HL-60 (cell line): ENCODE results near the gene USP24.

ENCODE experiments used
- DNase-seq, 2 experiments: peaks; one replicate each; pipeline ENCODE4 v3.0.0-alpha.2; 2010 to 2020; ENCODE audit warnings: low read depth in 1 of 2, low spot score in 1 of 2
- H3K27ac ChIP-seq: fragments of 250-450 bp; sonication (Bioruptor Pico); replicated peaks from 2 replicates; pipeline ENCODE4 v1.5.1; 2020; ENCODE audit warnings: mild to moderate bottlenecking, moderate library complexity
- H3K27me3 ChIP-seq: fragments of 250-450 bp; sonication (Bioruptor Pico); 2 replicates; pipeline ENCODE4 v1.5.1; 2021; ENCODE audit warnings: mild to moderate bottlenecking, moderate library complexity; ENCODE audit not compliant: insufficient read depth, poor library complexity, severe bottlenecking
- H3K4me3 ChIP-seq: replicated peaks from 2 replicates; pipeline ENCODE4 v1.5.1; 2011; ENCODE audit warnings: mild to moderate bottlenecking, control low read depth, low read length; ENCODE audit not compliant: insufficient read depth
- CTCF ChIP-seq: IDR thresholded peaks from one replicate; pipeline ENCODE4 v1.5.1; 2011; ENCODE audit warnings: low read length, control low read depth, inconsistent platforms; ENCODE audit not compliant: insufficient read depth
- GABPA ChIP-seq: IDR thresholded peaks from 2 replicates; pipeline ENCODE4 v1.6.1; 2012; ENCODE audit warnings: low read depth
- POLR2AphosphoS5 ChIP-seq: IDR thresholded peaks from 2 replicates; pipeline ENCODE4 v1.6.1; 2012; ENCODE audit warnings: low read depth
- SPI1 ChIP-seq: IDR thresholded peaks from 2 replicates; pipeline ENCODE4 v1.6.1; 2012; ENCODE audit warnings: low read depth, mild to moderate bottlenecking, borderline replicate concordance
- TF ChIP-seq, protein P1 (sequence below): IDR thresholded peaks from 2 replicates; pipeline ENCODE4 v1.6.1; 2012; ENCODE audit warnings: low read depth; ENCODE audit not compliant: insufficient replicate concordance

Gene USP24

DNA sequence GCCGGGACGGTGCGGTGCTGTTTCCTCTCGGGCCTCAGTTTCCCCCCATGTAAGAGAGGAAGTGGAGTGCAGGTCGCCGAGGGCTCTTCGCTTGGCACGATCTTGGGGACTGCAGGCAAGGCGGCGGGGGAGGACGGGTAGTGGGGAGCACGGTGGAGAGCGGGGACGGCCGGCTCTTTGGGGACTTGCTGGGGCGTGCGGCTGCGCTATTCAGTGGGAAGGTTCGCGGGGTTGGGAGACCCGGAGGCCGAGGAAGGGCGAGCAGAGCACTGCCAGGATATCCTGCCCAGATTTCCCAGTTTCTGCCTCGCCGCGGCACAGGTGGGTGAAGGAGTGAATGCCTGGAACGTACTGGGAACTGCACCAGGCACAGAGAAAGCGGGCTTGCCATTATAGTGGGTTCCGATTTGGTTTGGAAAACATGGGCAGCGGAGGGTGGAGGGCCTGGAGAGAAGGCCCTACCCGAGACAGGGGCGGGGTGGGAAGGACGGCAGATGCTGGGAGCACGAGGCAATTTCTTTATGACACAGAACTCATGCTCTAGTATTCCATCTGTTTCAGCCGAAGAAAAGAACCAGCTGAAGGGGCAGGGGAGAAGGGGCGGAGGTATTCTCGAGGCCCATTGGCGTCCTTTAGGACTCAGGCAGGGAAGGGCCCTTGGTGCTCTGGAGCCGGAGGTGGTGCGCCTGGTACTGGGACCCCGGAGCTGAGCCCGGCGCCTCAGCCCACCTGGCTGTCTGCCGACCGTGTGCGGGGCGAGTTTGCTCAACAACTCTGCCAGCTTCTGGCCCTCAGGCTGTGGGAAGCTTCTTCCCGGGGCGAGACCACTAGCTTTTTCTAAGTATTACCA lies 174.9 kb downstream of the USP24 start:
- peaks cover 40% of the 10 kb centered on the region for H3K27me3 ChIP-seq
- no peak overlapping the region for H3K27ac ChIP-seq
- no peak overlapping the region for H3K4me3 ChIP-seq
- DNase-seq = no peak
- no peak for TF ChIP-seq POLR2AphosphoS5
- TF ChIP-seq SPI1 = no peak
- TF ChIP-seq GABPA = no peak
- TF ChIP-seq, protein P1, sequence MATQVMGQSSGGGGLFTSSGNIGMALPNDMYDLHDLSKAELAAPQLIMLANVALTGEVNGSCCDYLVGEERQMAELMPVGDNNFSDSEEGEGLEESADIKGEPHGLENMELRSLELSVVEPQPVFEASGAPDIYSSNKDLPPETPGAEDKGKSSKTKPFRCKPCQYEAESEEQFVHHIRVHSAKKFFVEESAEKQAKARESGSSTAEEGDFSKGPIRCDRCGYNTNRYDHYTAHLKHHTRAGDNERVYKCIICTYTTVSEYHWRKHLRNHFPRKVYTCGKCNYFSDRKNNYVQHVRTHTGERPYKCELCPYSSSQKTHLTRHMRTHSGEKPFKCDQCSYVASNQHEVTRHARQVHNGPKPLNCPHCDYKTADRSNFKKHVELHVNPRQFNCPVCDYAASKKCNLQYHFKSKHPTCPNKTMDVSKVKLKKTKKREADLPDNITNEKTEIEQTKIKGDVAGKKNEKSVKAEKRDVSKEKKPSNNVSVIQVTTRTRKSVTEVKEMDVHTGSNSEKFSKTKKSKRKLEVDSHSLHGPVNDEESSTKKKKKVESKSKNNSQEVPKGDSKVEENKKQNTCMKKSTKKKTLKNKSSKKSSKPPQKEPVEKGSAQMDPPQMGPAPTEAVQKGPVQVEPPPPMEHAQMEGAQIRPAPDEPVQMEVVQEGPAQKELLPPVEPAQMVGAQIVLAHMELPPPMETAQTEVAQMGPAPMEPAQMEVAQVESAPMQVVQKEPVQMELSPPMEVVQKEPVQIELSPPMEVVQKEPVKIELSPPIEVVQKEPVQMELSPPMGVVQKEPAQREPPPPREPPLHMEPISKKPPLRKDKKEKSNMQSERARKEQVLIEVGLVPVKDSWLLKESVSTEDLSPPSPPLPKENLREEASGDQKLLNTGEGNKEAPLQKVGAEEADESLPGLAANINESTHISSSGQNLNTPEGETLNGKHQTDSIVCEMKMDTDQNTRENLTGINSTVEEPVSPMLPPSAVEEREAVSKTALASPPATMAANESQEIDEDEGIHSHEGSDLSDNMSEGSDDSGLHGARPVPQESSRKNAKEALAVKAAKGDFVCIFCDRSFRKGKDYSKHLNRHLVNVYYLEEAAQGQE = no peak

- Histone ChIP-seq H3K4me3 (no peak within 1 kb of the TSS), H3K27me3 (peaks cover 40% of the 10 kb centered on the region), H3K27ac (no peak within 1 kb of the TSS)
- TF ChIP-seq GABPA (no peak), POLR2AphosphoS5 (no peak), SPI1 (no peak), CTCF (no peak)
- TF ChIP-seq, protein P1 = no peak
- DNase-seq = no peak
These were observed 175.7 kb downstream of the USP24 start, which contains the start of gene PCSK9 for GRCh38 chr1:55039342-55040082. Gene PCSK9, plus strand, starts transcription at chr1:55039548. Its CDS starts 290 bp downstream, at chr1:55039838.

DNA sequence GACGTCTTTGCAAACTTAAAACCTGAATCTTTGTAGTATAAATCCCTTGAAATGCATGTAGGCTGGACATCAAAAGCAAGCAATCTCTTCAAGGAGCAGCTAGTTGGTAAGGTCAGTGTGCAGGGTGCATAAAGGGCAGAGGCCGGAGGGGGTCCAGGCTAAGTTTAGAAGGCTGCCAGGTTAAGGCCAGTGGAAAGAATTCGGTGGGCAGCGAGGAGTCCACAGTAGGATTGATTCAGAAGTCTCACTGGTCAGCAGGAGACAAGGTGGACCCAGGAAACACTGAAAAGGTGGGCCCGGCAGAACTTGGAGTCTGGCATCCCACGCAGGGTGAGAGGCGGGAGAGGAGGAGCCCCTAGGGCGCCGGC lies 176.2 kb downstream of the USP24 start:
- Histone ChIP-seq H3K27ac (no peak overlapping the region), H3K27me3 (peaks cover 40% of the 10 kb centered on the region), H3K4me3 (no peak overlapping the region)
- DNase-seq = no peak
- TF ChIP-seq CTCF (no peak), POLR2AphosphoS5 (no peak), GABPA (no peak), SPI1 (no peak)
- TF ChIP-seq, protein P1 = no peak
